Large intestine (tissue), 3 donors: Measurements from ENCODE around the gene AGAP4. TPM values are rescaled to one million over a fixed set of nuclear protein-coding genes. Genes with fewer than 3 reads are reported as not detected.
"Not testable (repeated sequence)": the region's sequence is repeated elsewhere in the genome, so short reads cannot be mapped to it uniquely, and the experiment has no call there.

ENCODE experiments used
- DNase-seq, 2 donors: peaks; one replicate each; pipeline versions ENCODE4 v3.0.0 to v3.0.0-alpha.2; 2013
- H3K27ac ChIP-seq: one replicate; pipeline ENCODE4 v1.5.1; 2013; ENCODE audit warnings: low read length
- H3K27me3 ChIP-seq: 2 replicates; pipeline ENCODE4 v1.6.1; 2013; ENCODE audit warnings: low read length; ENCODE audit not compliant: control insufficient read depth, insufficient read depth
- H3K36me3 ChIP-seq: 2 replicates; pipeline ENCODE4 v1.6.1; 2013; ENCODE audit warnings: low read length; ENCODE audit not compliant: control insufficient read depth, insufficient read depth
- H3K4me1 ChIP-seq: one replicate; pipeline ENCODE4 v1.6.1; 2013; ENCODE audit warnings: low read length; ENCODE audit not compliant: control insufficient read depth, insufficient read depth
- H3K4me3 ChIP-seq: one replicate; pipeline ENCODE4 v1.5.1; 2013; ENCODE audit warnings: low read length
- H3K9me3 ChIP-seq: one replicate; pipeline ENCODE4 v1.6.1; 2013; ENCODE audit warnings: mild to moderate bottlenecking, low read depth, low read length, moderate library complexity; ENCODE audit not compliant: control insufficient read depth
- WGBS: methylation state at CpG from one replicate; pipeline ENCODE4 v1.1.5; 2013; ENCODE audit warnings: low lambda C conversion rate; ENCODE audit not compliant: insufficient coverage; 5-methylcytosine and 5-hydroxymethylcytosine counted together
- polyA plus RNA-seq: library from polyadenylated mRNA; unstranded; fragments of 120-200 nt; gene quantifications from one replicate; pipeline ENCODE4 v1.2.1, GENCODE V29; 2013

The AGAP4 gene
- polyA plus RNA-seq, 1 donor = 38.1 TPM

GRCh38 chr10:45794761-45795160 is 52.5 kb downstream of the AGAP4 start:
- H3K4me1 ChIP-seq, H3K27me3 ChIP-seq, DNase-seq, H3K4me3 ChIP-seq, H3K9me3 ChIP-seq, H3K36me3 ChIP-seq, H3K27ac ChIP-seq: not testable (repeated sequence)
- WGBS = no CpG with 5 or more reads among the region's 2 CpGs

GRCh38 chr10:45790694-45791426 is 56.4 kb downstream of the AGAP4 start:
- not testable (repeated sequence) for H3K4me1 ChIP-seq

DNA sequence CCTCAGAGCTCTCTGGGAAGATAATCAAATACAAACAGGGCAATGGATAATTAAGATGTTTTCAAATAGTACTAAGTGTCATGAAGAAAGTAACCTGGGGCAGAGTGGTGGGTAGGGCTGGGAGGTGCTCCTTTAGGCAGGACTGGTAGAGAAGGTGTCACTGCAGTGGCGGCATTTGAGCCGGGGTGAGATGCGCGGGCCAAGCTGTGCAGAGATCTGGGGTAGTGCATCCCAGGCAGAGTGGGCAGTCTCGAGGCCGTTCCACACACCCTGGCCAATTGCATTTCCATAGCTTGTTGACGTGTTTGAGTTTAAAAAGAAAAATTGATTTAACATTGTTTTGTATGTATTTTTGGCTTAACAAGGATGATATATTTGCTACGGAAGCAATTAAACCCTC is 57.3 kb downstream of the AGAP4 start:
- DNase-seq, H3K36me3 ChIP-seq, H3K4me1 ChIP-seq, H3K4me3 ChIP-seq, H3K9me3 ChIP-seq, H3K27ac ChIP-seq, H3K27me3 ChIP-seq: not testable (repeated sequence)
- WGBS = no CpG with 5 or more reads among the region's 8 CpGs

More at GRCh38 chr10:45790694-45791426, 56.4 kb downstream of the AGAP4 start:
- H3K4me3 ChIP-seq, H3K36me3 ChIP-seq, H3K9me3 ChIP-seq, H3K27ac ChIP-seq, H3K27me3 ChIP-seq, DNase-seq: not testable (repeated sequence)
- WGBS = no CpG with 5 or more reads among the region's 6 CpGs

DNA sequence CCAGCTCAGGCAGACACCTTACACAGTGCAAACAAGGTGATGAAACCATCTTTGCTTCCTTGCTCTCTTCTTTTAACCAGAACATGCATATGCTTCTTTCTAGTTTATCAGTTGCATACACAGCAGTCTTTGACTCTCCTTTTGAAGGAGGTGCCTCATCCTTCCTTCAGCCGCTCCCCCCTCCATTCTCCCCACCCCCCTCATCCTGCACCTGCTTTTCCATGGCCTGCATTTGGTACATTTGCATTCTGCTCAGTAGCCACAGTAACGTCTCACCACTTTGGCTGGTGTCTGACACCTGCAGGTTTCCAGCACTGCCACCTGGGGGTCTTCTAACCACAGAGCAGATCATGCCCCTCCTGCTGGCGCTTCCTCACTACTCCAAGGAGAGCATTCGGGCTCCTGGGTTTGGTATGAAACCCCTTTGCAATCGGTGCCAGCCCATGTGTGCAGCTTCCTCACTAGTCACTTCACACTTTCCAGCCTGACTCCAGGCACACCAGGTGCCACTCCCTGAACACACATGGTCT is 60.0 kb downstream of the AGAP4 start:
- H3K9me3 ChIP-seq, DNase-seq, H3K27ac ChIP-seq, H3K4me3 ChIP-seq, H3K27me3 ChIP-seq, H3K4me1 ChIP-seq: not testable (repeated sequence)
- WGBS = no CpG with 5 or more reads among the region's 5 CpGs
- H3K36me3 ChIP-seq = peaks cover 11% of the 10 kb centered on the region

GRCh38 chr10:45786217-45786616 is 61.1 kb downstream of the AGAP4 start:
- not testable (repeated sequence) for H3K9me3 ChIP-seq, H3K4me3 ChIP-seq, H3K27ac ChIP-seq, DNase-seq, H3K4me1 ChIP-seq, H3K27me3 ChIP-seq
- H3K36me3 ChIP-seq = peaks cover 11% of the 10 kb centered on the region
- WGBS = no CpG with 5 or more reads among the region's 1 CpG

Other genes starting within 250 kb of the AGAP4 start
- 10.0 TPM for gene ZFAND4, start 174.7 kb downstream of the AGAP4 start, polyA plus RNA-seq
- gene WASHC2C, start 120.2 kb downstream of the AGAP4 start, polyA plus RNA-seq = 58.4 TPM
- gene TIMM23, start 125.0 kb upstream of the AGAP4 start, polyA plus RNA-seq = 52.0 TPM
- 159 TPM for gene NCOA4, start 183.1 kb upstream of the AGAP4 start, polyA plus RNA-seq
- gene MSMB, start 198.8 kb upstream of the AGAP4 start, polyA plus RNA-seq = 0.25 TPM